22Rv1 (cell line): ENCODE data around the gene RNFT1.

Experiments
- ZFX ChIP-seq: fragments of 450-650 bp; IDR thresholded peaks from 2 replicates; pipeline ENCODE4 v1.6.1; 2017; ENCODE audit warnings: antibody characterized with exemption, borderline replicate concordance
- TF ChIP-seq, protein P1 (sequence below): fragments of 450-650 bp; IDR thresholded peaks from 2 replicates; pipeline ENCODE4 v1.5.1; 2017; ENCODE audit warnings: mild to moderate bottlenecking

DNA sequence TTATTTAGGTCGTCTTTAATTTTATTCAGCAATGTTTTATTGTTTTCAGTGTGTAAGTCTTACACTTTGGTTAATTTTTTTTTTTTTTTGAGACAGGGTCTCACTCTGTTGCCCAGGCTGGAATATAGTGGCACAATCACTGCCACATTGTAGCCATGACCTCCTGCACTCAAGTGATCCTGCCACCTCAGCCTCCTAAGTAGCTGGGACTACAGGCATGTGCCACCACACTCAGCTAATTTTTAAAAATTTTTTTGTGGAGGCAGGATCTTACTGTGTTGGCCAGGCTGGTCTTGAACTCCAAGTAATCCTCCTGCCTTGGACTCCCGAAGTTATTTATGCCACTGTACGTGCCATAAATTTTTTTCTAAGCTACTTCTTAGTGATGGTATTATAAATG, 57.1 kb downstream of the RNFT1 start:
- TF ChIP-seq, protein P1, sequence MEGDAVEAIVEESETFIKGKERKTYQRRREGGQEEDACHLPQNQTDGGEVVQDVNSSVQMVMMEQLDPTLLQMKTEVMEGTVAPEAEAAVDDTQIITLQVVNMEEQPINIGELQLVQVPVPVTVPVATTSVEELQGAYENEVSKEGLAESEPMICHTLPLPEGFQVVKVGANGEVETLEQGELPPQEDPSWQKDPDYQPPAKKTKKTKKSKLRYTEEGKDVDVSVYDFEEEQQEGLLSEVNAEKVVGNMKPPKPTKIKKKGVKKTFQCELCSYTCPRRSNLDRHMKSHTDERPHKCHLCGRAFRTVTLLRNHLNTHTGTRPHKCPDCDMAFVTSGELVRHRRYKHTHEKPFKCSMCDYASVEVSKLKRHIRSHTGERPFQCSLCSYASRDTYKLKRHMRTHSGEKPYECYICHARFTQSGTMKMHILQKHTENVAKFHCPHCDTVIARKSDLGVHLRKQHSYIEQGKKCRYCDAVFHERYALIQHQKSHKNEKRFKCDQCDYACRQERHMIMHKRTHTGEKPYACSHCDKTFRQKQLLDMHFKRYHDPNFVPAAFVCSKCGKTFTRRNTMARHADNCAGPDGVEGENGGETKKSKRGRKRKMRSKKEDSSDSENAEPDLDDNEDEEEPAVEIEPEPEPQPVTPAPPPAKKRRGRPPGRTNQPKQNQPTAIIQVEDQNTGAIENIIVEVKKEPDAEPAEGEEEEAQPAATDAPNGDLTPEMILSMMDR = no peak
- no peak for TF ChIP-seq ZFX
